ENCODE data around the gene RPP30.
"Not testable (repeated sequence)": the region's sequence is repeated elsewhere in the genome, so short reads cannot be mapped to it uniquely, and the experiment has no call there.

Gene RPP30

DNA sequence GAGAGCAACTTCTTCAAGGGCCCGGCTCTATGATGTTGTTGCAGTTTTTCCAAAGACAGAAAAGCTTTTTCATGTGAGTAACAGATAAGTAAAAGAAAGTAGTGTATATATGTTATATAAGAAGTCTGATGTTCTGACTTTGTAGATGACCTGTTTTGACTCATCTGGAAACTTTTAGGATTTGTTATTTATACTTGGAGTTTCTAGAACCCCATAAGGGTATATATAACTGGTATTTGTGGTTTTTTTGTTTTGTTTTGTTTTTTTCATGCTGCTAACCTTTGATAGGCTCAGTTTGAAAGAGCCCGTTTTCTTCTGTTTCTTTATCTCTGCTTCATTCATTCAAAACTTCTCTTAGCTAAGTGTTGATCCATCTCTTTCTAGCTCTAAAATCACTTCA is 7.3 kb downstream of the RPP30 start:
- Histone ChIP-seq H3K9me3 (ENCODE audit: control insufficient read depth in 1 of 2, low read length in 2 of 2) (no peaks in the 10 kb centered on the region), H3K4me1 (ENCODE audit: control insufficient read depth in 1 of 2, insufficient read depth in 2 of 2, low read length in 2 of 2) (no peaks in the 10 kb centered on the region), H3K27ac (ENCODE audit: low read length) (no peak overlapping the region), H3K4me3 (ENCODE audit: low read depth in 1 of 2, low read length in 2 of 2) (no peak overlapping the region), H3K36me3 (ENCODE audit: control insufficient read depth in 1 of 2, insufficient read depth in 2 of 2, low read length in 2 of 2) (peaks cover 46 to 57% of the 10 kb centered on the region in 2 donors), H3K27me3 (ENCODE audit: low read depth, low read length) (no peaks in the 10 kb centered on the region)

DNA sequence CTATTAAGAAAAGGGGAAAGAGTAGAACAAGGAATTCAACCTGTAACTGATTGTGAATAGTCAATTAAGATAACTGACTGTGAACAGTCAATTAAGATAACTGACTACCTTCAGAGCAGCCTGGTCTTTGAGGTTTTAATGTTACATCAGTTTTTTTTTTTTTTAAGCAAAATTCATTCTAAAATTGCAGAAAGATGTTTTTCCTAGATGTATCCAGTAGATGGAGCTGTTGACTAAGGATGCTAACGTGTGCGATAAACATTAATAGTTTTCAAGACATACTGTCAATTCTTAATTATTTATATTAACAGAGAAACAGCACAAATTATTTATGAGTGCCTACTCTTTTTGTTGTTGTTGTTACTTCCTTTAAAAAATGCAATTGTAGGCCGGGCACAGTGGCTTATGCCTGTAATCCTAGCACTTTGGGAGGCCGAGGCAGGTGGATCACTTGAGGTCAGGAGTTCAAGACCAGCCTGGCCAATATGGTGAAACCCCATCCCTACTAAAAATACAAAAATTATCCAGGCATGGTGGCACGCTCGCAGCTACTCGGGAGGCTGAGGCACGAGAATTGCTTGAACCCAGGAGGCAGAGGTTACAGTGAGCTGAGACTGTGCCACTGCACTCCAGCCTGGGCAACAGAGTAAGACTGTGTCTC is 8.4 kb downstream of the RPP30 start:
- H3K27ac ChIP-seq (ENCODE audit: low read length); H3K9me3 ChIP-seq (ENCODE audit: control insufficient read depth in 1 of 2, low read length in 2 of 2); H3K4me1 ChIP-seq (ENCODE audit: control insufficient read depth in 1 of 2, insufficient read depth in 2 of 2, low read length in 2 of 2); H3K27me3 ChIP-seq (ENCODE audit: low read depth, low read length); H3K4me3 ChIP-seq (ENCODE audit: low read depth in 1 of 2, low read length in 2 of 2): not testable (repeated sequence)
- peaks cover 46 to 62% of the 10 kb centered on the region in 2 donors for H3K36me3 ChIP-seq (ENCODE audit: control insufficient read depth in 1 of 2, insufficient read depth in 2 of 2, low read length in 2 of 2)

DNA sequence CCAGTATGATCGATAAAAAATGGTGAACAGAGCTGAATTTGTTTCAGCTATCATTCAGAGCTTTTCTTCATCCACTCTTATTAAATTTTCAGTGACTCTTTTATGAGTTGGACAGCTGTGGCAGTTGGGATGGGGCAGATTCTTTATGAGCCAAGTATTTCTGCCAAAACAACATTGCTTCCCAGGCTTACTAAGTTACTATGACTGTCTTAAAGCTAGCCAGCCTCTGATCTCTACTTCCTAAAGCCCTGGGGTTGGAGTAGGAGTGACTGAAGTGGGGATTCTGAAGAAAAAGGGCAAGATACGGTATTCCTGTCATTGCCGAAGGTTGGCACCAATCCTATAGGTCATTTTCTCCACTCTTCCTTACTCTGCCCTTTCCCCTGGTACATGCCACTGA is 12.7 kb downstream of the RPP30 start:
- no peaks in the 10 kb centered on the region for H3K9me3 ChIP-seq (ENCODE audit: control insufficient read depth in 1 of 2, low read length in 2 of 2)
- H3K27ac ChIP-seq (ENCODE audit: low read length) = no peak overlapping the region
- no peaks in the 10 kb centered on the region for H3K4me1 ChIP-seq (ENCODE audit: control insufficient read depth in 1 of 2, insufficient read depth in 2 of 2, low read length in 2 of 2)
- peaks cover 29 to 66% of the 10 kb centered on the region in 2 donors for H3K36me3 ChIP-seq (ENCODE audit: control insufficient read depth in 1 of 2, insufficient read depth in 2 of 2, low read length in 2 of 2)
- H3K4me3 ChIP-seq (ENCODE audit: low read depth in 1 of 2, low read length in 2 of 2) = no peak overlapping the region
- H3K27me3 ChIP-seq (ENCODE audit: low read depth, low read length) = no peaks in the 10 kb centered on the region

DNA sequence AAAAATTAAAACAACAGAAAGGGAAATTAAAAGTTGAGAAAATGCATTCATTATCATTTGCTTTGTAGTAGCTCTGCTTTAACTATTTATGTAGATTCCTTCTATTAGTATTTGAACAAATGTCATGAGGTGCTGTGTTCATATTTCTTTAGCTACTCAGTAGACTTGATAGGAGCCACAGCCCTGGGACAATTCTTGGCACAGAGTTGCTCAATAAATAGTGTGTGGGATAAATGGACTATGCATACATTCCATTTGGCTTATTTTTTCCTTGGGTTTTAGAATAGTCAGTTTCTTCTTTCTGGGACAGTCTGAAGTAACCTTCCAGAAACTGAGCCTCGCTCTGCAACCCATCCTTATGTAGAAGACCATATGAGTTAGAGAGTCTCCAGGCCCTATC is 13.4 kb downstream of the RPP30 start:
- no peak overlapping the region for H3K27ac ChIP-seq (ENCODE audit: low read length)
- no peaks in the 10 kb centered on the region for H3K27me3 ChIP-seq (ENCODE audit: low read depth, low read length)
- H3K36me3 ChIP-seq (ENCODE audit: control insufficient read depth in 1 of 2, insufficient read depth in 2 of 2, low read length in 2 of 2) = peaks cover 32 to 70% of the 10 kb centered on the region in 2 donors

DNA sequence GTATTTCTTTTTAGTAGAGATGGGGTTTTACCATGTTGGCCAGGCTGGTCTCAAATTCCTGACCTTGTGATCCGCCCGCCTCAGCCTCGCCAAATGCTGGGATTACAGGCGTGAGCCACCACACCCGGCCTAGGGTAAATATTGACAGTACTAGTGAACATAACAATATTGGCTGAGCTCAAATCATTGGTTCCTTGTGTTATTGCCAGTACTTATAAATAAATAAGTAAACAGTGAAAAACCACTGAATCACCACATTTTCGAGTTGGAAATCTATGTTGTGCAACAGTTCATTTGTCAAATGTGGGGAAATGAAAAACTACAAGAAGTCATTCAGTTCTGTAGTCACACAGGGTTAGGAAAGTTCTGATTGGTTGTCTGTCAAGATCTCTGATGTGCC is 15.8 kb downstream of the RPP30 start:
- Histone ChIP-seq H3K4me1 (ENCODE audit: control insufficient read depth in 1 of 2, insufficient read depth in 2 of 2, low read length in 2 of 2) (no peaks in the 10 kb centered on the region), H3K4me3 (ENCODE audit: low read depth in 1 of 2, low read length in 2 of 2) (no peak overlapping the region), H3K27me3 (ENCODE audit: low read depth, low read length) (no peaks in the 10 kb centered on the region), H3K36me3 (ENCODE audit: control insufficient read depth in 1 of 2, insufficient read depth in 2 of 2, low read length in 2 of 2) (peaks cover 32 to 70% of the 10 kb centered on the region in 2 donors), H3K9me3 (ENCODE audit: control insufficient read depth in 1 of 2, low read length in 2 of 2) (no peaks in the 10 kb centered on the region), H3K27ac (ENCODE audit: low read length) (no peak overlapping the region)

More for the DNA sequence above, 13.4 kb downstream of the RPP30 start:
- H3K9me3 ChIP-seq (ENCODE audit: control insufficient read depth in 1 of 2, low read length in 2 of 2) = no peaks in the 10 kb centered on the region
- no peaks in the 10 kb centered on the region for H3K4me1 ChIP-seq (ENCODE audit: control insufficient read depth in 1 of 2, insufficient read depth in 2 of 2, low read length in 2 of 2)
- H3K4me3 ChIP-seq (ENCODE audit: low read depth in 1 of 2, low read length in 2 of 2) = no peak overlapping the region

DNA sequence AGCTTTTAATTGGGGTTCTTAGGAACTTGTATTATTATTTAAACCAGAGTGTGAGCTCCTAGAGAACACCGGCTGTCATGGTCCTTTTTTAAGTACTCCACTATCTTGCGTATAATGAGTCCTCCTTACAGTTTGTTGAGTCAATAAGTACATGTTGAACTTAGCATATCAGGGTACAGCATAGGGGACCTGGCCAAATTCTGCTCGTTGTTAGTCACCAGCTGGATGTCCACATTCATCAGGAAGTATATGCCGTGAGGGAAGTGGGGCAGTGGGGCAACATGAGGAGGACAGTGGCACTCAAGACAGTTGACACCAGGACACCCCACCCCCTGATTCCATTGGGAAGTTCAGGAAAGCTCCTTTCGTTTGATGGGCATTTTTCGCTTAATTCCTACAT is 16.6 kb downstream of the RPP30 start:
- Histone ChIP-seq H3K27me3 (ENCODE audit: low read depth, low read length) (no peaks in the 10 kb centered on the region), H3K4me3 (ENCODE audit: low read depth in 1 of 2, low read length in 2 of 2) (no peak overlapping the region), H3K27ac (ENCODE audit: low read length) (no peak overlapping the region), H3K9me3 (ENCODE audit: control insufficient read depth in 1 of 2, low read length in 2 of 2) (no peaks in the 10 kb centered on the region), H3K36me3 (ENCODE audit: control insufficient read depth in 1 of 2, insufficient read depth in 2 of 2, low read length in 2 of 2) (peaks cover 27 to 73% of the 10 kb centered on the region in 2 donors), H3K4me1 (ENCODE audit: control insufficient read depth in 1 of 2, insufficient read depth in 2 of 2, low read length in 2 of 2) (no peaks in the 10 kb centered on the region)

DNA sequence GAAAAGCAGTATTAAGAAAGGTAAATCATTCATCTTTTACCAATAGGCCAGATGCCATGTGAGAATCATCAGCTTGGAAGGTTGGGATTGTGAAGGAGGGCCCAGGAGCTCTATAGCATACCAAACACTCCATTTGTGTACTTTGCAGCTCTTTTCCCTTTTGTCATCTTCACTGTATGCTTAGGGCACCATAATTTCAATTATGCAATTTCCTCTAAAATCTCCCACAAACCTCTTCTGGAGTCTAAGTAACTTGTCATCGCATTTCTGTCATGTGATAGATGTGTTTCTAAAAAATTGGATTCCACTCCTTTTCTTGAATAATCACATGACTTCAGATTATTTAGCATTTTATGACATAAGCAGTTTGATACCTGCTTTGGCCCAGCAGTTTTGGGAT is 17.9 kb downstream of the RPP30 start:
- Histone ChIP-seq H3K27ac (ENCODE audit: low read length) (no peak overlapping the region), H3K4me1 (ENCODE audit: control insufficient read depth in 1 of 2, insufficient read depth in 2 of 2, low read length in 2 of 2) (no peaks in the 10 kb centered on the region), H3K4me3 (ENCODE audit: low read depth in 1 of 2, low read length in 2 of 2) (no peak overlapping the region), H3K9me3 (ENCODE audit: control insufficient read depth in 1 of 2, low read length in 2 of 2) (no peaks in the 10 kb centered on the region), H3K36me3 (ENCODE audit: control insufficient read depth in 1 of 2, insufficient read depth in 2 of 2, low read length in 2 of 2) (peaks cover 38 to 82% of the 10 kb centered on the region in 2 donors), H3K27me3 (ENCODE audit: low read depth, low read length) (no peaks in the 10 kb centered on the region)

DNA sequence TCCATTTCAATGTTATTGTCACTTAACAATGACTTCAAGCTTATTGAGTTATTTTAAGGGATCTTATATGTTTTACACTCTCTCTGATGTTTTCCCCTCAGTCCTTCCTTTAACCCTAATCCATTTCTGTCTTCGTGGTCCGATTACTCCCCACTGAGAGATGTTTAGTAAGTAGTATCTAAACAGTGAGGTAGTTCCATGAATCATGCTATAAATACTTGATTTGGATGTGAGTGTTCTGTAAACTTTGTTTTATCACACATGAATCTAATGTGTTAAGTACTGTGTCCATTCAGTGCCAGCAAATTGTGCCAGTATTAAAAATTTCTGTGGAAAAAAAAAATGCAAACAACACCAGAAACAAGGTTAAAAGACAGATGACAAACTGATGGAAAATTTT is 18.6 kb downstream of the RPP30 start:
- Histone ChIP-seq H3K27me3 (ENCODE audit: low read depth, low read length) (no peaks in the 10 kb centered on the region), H3K4me3 (ENCODE audit: low read depth in 1 of 2, low read length in 2 of 2) (no peak overlapping the region), H3K36me3 (ENCODE audit: control insufficient read depth in 1 of 2, insufficient read depth in 2 of 2, low read length in 2 of 2) (peaks cover 41 to 85% of the 10 kb centered on the region in 2 donors), H3K27ac (ENCODE audit: low read length) (no peak overlapping the region), H3K9me3 (ENCODE audit: control insufficient read depth in 1 of 2, low read length in 2 of 2) (no peaks in the 10 kb centered on the region), H3K4me1 (ENCODE audit: control insufficient read depth in 1 of 2, insufficient read depth in 2 of 2, low read length in 2 of 2) (no peaks in the 10 kb centered on the region)

DNA sequence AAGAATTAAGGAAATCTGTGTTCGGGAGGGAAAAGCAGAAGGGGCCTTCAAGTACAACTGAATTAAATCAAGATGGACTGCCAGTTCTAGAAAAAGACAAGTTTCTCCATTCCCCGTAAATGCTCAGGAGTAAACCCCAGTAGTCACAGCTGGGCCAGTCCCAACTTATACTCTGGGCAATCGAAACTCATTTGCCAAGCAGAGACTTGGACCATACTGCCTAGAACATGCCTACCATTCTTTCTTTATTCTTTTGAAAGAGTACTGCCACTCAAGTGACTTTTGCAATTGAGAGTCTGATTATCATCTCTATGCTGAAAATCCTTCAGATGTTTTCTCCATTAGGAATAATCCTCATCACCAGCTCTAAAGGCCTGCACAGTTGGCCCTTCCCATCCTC is 21.4 kb downstream of the RPP30 start:
- Histone ChIP-seq H3K4me3 (ENCODE audit: low read depth in 1 of 2, low read length in 2 of 2) (no peak overlapping the region), H3K27me3 (ENCODE audit: low read depth, low read length) (no peaks in the 10 kb centered on the region), H3K27ac (ENCODE audit: low read length) (no peak overlapping the region), H3K9me3 (ENCODE audit: control insufficient read depth in 1 of 2, low read length in 2 of 2) (no peaks in the 10 kb centered on the region), H3K4me1 (ENCODE audit: control insufficient read depth in 1 of 2, insufficient read depth in 2 of 2, low read length in 2 of 2) (no peaks in the 10 kb centered on the region), H3K36me3 (ENCODE audit: control insufficient read depth in 1 of 2, insufficient read depth in 2 of 2, low read length in 2 of 2) (peaks cover 37 to 68% of the 10 kb centered on the region in 2 donors)

DNA sequence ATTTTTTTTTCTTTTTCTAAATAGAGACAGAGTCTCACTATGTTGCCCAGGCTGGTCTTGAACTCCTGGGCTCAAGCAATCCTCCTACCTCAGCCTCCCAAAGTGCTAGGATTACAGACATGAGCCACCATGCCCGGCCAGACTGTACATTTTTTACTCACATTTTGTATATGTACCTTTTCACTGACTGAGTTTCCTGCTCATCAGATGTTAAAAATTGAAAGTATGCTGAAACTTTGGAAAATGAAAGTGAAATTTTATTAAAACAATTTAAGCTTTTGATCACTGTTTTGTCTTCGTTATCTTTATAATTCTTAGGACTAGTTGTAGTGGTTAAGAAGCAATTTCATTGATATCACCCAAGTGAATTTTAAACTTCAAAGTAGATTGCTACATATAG is 25.1 kb downstream of the RPP30 start:
- not testable (repeated sequence) for H3K4me1 ChIP-seq (ENCODE audit: control insufficient read depth in 1 of 2, insufficient read depth in 2 of 2, low read length in 2 of 2); H3K9me3 ChIP-seq (ENCODE audit: control insufficient read depth in 1 of 2, low read length in 2 of 2); H3K27me3 ChIP-seq (ENCODE audit: low read depth, low read length); H3K4me3 ChIP-seq (ENCODE audit: low read depth in 1 of 2, low read length in 2 of 2); H3K27ac ChIP-seq (ENCODE audit: low read length)
- H3K36me3 ChIP-seq (ENCODE audit: control insufficient read depth in 1 of 2, insufficient read depth in 2 of 2, low read length in 2 of 2) = peaks cover 26 to 56% of the 10 kb centered on the region in 2 donors

DNA sequence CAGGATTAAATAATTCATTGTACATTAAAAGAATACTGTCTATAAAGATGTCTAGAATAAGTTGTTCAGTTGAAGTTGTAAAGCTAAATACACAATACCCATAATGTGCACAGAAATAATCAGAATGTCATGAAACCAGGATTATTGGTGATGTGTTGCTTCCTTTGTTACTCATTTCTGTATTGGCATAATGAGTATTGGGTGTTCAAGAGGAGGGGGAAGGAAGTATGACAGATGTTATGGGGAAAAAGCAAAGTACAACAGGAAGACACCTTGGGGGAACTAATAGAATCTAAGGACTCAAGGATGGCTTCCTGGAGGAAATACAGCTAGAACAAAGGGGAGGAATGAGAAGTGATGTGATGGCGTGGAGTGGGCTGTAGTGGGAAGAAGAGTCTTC is 34.2 kb downstream of the RPP30 start:
- Histone ChIP-seq H3K36me3 (ENCODE audit: control insufficient read depth in 1 of 2, insufficient read depth in 2 of 2, low read length in 2 of 2) (peaks cover 5 to 24% of the 10 kb centered on the region in 2 donors), H3K9me3 (ENCODE audit: control insufficient read depth in 1 of 2, low read length in 2 of 2) (no peaks in the 10 kb centered on the region), H3K4me1 (ENCODE audit: control insufficient read depth in 1 of 2, insufficient read depth in 2 of 2, low read length in 2 of 2) (no peaks in the 10 kb centered on the region)

DNA sequence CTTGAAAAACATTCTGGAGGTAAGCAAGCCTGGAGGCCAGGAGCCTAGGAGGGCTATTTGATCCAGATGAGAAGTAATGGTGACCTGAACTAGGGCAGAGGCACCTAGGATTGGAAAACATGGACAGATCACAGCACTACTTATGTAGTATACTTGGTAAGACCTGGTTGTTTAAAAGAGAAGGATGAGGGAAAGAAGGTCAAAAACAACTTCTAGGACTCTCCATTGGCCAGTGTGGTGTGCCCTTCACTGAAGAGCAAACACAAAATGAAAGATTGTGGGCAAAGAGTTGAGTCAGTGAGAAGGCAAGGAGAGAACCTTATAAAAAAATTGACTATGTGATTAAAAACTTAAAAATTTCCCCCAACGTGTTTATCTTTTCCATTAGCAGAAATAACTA is 34.8 kb downstream of the RPP30 start:
- Histone ChIP-seq H3K36me3 (ENCODE audit: control insufficient read depth in 1 of 2, insufficient read depth in 2 of 2, low read length in 2 of 2) (peaks cover 5 to 18% of the 10 kb centered on the region in 2 donors), H3K27ac (ENCODE audit: low read length) (no peak overlapping the region), H3K27me3 (ENCODE audit: low read depth, low read length) (no peaks in the 10 kb centered on the region), H3K4me1 (ENCODE audit: control insufficient read depth in 1 of 2, insufficient read depth in 2 of 2, low read length in 2 of 2) (no peaks in the 10 kb centered on the region), H3K9me3 (ENCODE audit: control insufficient read depth in 1 of 2, low read length in 2 of 2) (no peaks in the 10 kb centered on the region), H3K4me3 (ENCODE audit: low read depth in 1 of 2, low read length in 2 of 2) (no peak overlapping the region)

More for the DNA sequence above, 34.2 kb downstream of the RPP30 start:
- no peak overlapping the region for H3K27ac ChIP-seq (ENCODE audit: low read length)
- no peaks in the 10 kb centered on the region for H3K27me3 ChIP-seq (ENCODE audit: low read depth, low read length)
- H3K4me3 ChIP-seq (ENCODE audit: low read depth in 1 of 2, low read length in 2 of 2) = no peak overlapping the region
